Dermis blood vessel endothelial cell (primary cell): ENCODE data around the gene HSPA13. TPM values are rescaled to one million over a fixed set of nuclear protein-coding genes. Genes with fewer than 3 reads are reported as not detected.

Experiments
- total RNA-seq: library from RNA; depleted of rRNA; stranded (reverse); fragments of >200 nt; gene quantifications from 2 replicates; pipeline ENCODE4 v1.2.3, GENCODE V29; 2014

HSPA13 gene
- total RNA-seq, 1 donor from 2014 or later: 45.8 TPM

Other genes with a start within 250 kb of the HSPA13 start
- not detected in 2 replicates for gene LIPI, start 172.2 kb downstream of the HSPA13 start, total RNA-seq
- gene RBM11, start 167.0 kb downstream of the HSPA13 start, total RNA-seq: not detected in 2 replicates
- gene SAMSN1, start 163.2 kb upstream of the HSPA13 start, total RNA-seq: 0.05 TPM in 1 of 2 replicates, not detected in the other